K562 (cell line): Measurements from ENCODE around the gene PEX10.

Experiments
- BHLHE40 ChIP-seq: IDR thresholded peaks from 2 replicates; pipeline ENCODE4 v1.6.1; 2011; ENCODE audit warnings: low read length, improper control_type of control experiment
- HDAC6 ChIP-seq: IDR thresholded peaks from 2 replicates; pipeline ENCODE4 v1.6.1; 2012; ENCODE audit warnings: low read depth, mild to moderate bottlenecking, control low read depth, inconsistent platforms, low read length, moderate library complexity
- ILK ChIP-seq: fragments of 450-650 bp; IDR thresholded peaks from 2 replicates; pipeline ENCODE4 v1.6.1; 2016; ENCODE audit warnings: missing genetic modification characterization, low read depth, mild to moderate bottlenecking, missing compliant biosample characterization, moderate library complexity, borderline replicate concordance
- JUND ChIP-seq, 2 experiments: IDR thresholded peaks; 2 replicates in 1 of 2; 3 replicates in 1 of 2; pipeline ENCODE4 v1.6.1; 2011; ENCODE audit warnings: borderline replicate concordance in 2 of 2, low read depth in 2 of 2, low read length in 2 of 2, improper control_type of control experiment in 1 of 2, missing biosample characterization in 1 of 2, missing genetic modification characterization in 1 of 2, missing genetic modification reagents in 1 of 2
- KLF10 ChIP-seq: fragments of 250-450 bp; sonication (Bioruptor Pico); IDR thresholded peaks from 2 replicates; pipeline ENCODE4 v1.6.1; 2021; ENCODE audit warnings: matching md5 sums
- MYC ChIP-seq, 2 experiments: fragments of 250-450 bp in 1 of 2; sonication (Bioruptor Pico) in 1 of 2; IDR thresholded peaks; 2 replicates each; pipeline versions ENCODE4 v1.5.1 to v1.6.1; 2012 to 2021; ENCODE audit warnings: low read depth in 2 of 2, borderline replicate concordance in 1 of 2, improper control_type of control experiment in 1 of 2, low read length in 1 of 2, mild to moderate bottlenecking in 1 of 2, moderate library complexity in 1 of 2
- YY1 ChIP-seq, 3 experiments: IDR thresholded peaks; 2 replicates each; pipeline ENCODE4 v1.6.1; 2011; ENCODE audit warnings: low read length in 2 of 3, mild to moderate bottlenecking in 2 of 3, moderate library complexity in 2 of 3, borderline replicate concordance in 1 of 3, control low read depth in 1 of 3, low read depth in 1 of 3; ENCODE audit not compliant: insufficient read depth in 3 of 3, insufficient replicate concordance in 2 of 3, control insufficient read depth in 1 of 3, insufficient read length in 1 of 3; ENCODE audit errors: extremely low read depth in 1 of 3
- ZNF253 ChIP-seq: fragments of 250-450 bp; sonication (Bioruptor Pico); conservative IDR thresholded peaks from 2 replicates; pipeline ENCODE4 v1.6.1; 2021; ENCODE audit warnings: mild to moderate bottlenecking

- TF ChIP-seq KLF10 (CRISPR knock-in tag): no peak
- no peak for TF ChIP-seq HDAC6
- no peak for TF ChIP-seq YY1 (IDR thresholded peaks at IDR 0.05; ENCODE audit: borderline replicate concordance in 1 of 3, control insufficient read depth in 1 of 3, extremely low read depth in 1 of 3, insufficient read depth in 3 of 3, insufficient read length in 1 of 3, insufficient replicate concordance in 2 of 3, low read depth in 1 of 3, low read length in 2 of 3)
- no peak for TF ChIP-seq JUND (IDR thresholded peaks at IDR 0.05; ENCODE audit: borderline replicate concordance, low read depth, low read length)
- no peak for TF ChIP-seq JUND (tag; IDR thresholded peaks at IDR 0.05; ENCODE audit: borderline replicate concordance, low read depth, low read length)
- no peak for TF ChIP-seq ZNF253 (CRISPR knock-in tag)
- TF ChIP-seq MYC (IDR thresholded peaks at IDR 0.05; ENCODE audit: low read depth, low read length): no peak
- TF ChIP-seq MYC (CRISPR knock-in tag; IDR thresholded peaks at IDR 0.05; ENCODE audit: borderline replicate concordance, low read depth): no peak
- no peak for TF ChIP-seq ILK (tag)
- no peak for TF ChIP-seq BHLHE40
Observed at GRCh38 chr1:2454227-2454626, 41.9 kb upstream of the PEX10 start.
